Measurements from ENCODE around the gene RFLNA.

- TF ChIP-seq CTCF (IDR thresholded peaks at IDR 0.05) (peak; percentile 92 to 97 (median 94)), POLR2A (IDR thresholded peaks at IDR 0.05) (no peak)
These were observed 26.2 kb downstream of the RFLNA start for GRCh38 chr12:124321040-124321481.

All from prostate gland (tissue), 2 donors.